H9 (cell line): ENCODE results near the gene SLC22A3. TPM values are rescaled to one million over a fixed set of nuclear protein-coding genes. Genes with fewer than 3 reads are reported as not detected.

Experiments used
- DNase-seq: peaks from one replicate; pipeline ENCODE4 v3.0.0-alpha.2; 2017
- H2AFZ ChIP-seq: one replicate; pipeline ENCODE4 v1.6.1; 2013; ENCODE audit warnings: mild to moderate bottlenecking, low read length, control low read depth, moderate library complexity
- H2AK5ac ChIP-seq: 2 replicates; pipeline ENCODE4 v1.6.1; 2013; ENCODE audit warnings: low read length, control low read depth, mixed read lengths; ENCODE audit not compliant: insufficient read length
- H2BK120ac ChIP-seq: one replicate; pipeline ENCODE4 v1.6.1; 2013; ENCODE audit warnings: low read depth, mild to moderate bottlenecking, low read length, control low read depth, inconsistent platforms; ENCODE audit not compliant: poor library complexity, severe bottlenecking
- H2BK12ac ChIP-seq: 2 replicates; pipeline ENCODE4 v1.6.1; 2013; ENCODE audit warnings: low read length, control low read depth, mixed read lengths, low read depth; ENCODE audit not compliant: insufficient read length
- H2BK15ac ChIP-seq: 2 replicates; pipeline ENCODE4 v1.6.1; 2013; ENCODE audit warnings: low read depth, low read length, control low read depth
- H2BK20ac ChIP-seq: one replicate; pipeline ENCODE4 v1.6.1; 2013; ENCODE audit warnings: low read depth, mild to moderate bottlenecking, low read length, control low read depth, inconsistent platforms; ENCODE audit not compliant: poor library complexity, severe bottlenecking
- H2BK5ac ChIP-seq: 2 replicates; pipeline ENCODE4 v1.6.1; 2013; ENCODE audit warnings: low read length, control low read depth, mixed read lengths; ENCODE audit not compliant: insufficient read length
- H3K14ac ChIP-seq: 2 replicates; pipeline ENCODE4 v1.6.1; 2013; ENCODE audit warnings: low read length, control low read depth; ENCODE audit not compliant: insufficient read depth
- H3K18ac ChIP-seq: 2 replicates; pipeline ENCODE4 v1.6.1; 2013; ENCODE audit warnings: low read depth, mild to moderate bottlenecking, mixed read lengths, low read length, control low read depth; ENCODE audit not compliant: insufficient read length
- H3K23ac ChIP-seq: 2 replicates; pipeline ENCODE4 v1.6.1; 2013; ENCODE audit warnings: low read length, control low read depth, mixed read lengths, low read depth; ENCODE audit not compliant: insufficient read length
- H3K23me2 ChIP-seq: 2 replicates; pipeline ENCODE4 v1.6.1; 2013; ENCODE audit warnings: low read depth, mild to moderate bottlenecking, mixed read lengths, low read length, control low read depth; ENCODE audit not compliant: insufficient read length, poor library complexity, severe bottlenecking
- H3K27ac ChIP-seq: 2 replicates; pipeline ENCODE4 v1.5.1; 2013; ENCODE audit warnings: low read length, control low read depth, mixed read lengths, low read depth; ENCODE audit not compliant: insufficient read length
- H3K27me3 ChIP-seq: 2 replicates; pipeline ENCODE4 v1.6.1; 2013; ENCODE audit warnings: low read length, control low read depth, inconsistent platforms; ENCODE audit not compliant: insufficient read depth
- H3K4ac ChIP-seq: 2 replicates; pipeline ENCODE4 v1.6.1; 2013; ENCODE audit warnings: low read depth, mild to moderate bottlenecking, control low read depth, inconsistent platforms, low read length, moderate library complexity
- H3K4me1 ChIP-seq: 2 replicates; pipeline ENCODE4 v1.6.1; 2013; ENCODE audit warnings: low read length, control low read depth, inconsistent platforms; ENCODE audit not compliant: insufficient read depth
- H3K4me2 ChIP-seq: 2 replicates; pipeline ENCODE4 v1.6.1; 2013; ENCODE audit warnings: low read length, control low read depth, mixed read lengths; ENCODE audit not compliant: insufficient read length, insufficient read depth
- H3K56ac ChIP-seq: 2 replicates; pipeline ENCODE4 v1.6.1; 2013; ENCODE audit warnings: low read depth, mild to moderate bottlenecking, mixed read lengths, low read length, control low read depth; ENCODE audit not compliant: insufficient read length
- H3K79me1 ChIP-seq: 2 replicates; pipeline ENCODE4 v1.6.1; 2013; ENCODE audit warnings: low read depth, mild to moderate bottlenecking, moderate library complexity, low read length, control low read depth, inconsistent platforms; ENCODE audit not compliant: insufficient read depth, poor library complexity, severe bottlenecking
- H3K79me2 ChIP-seq: 2 replicates; pipeline ENCODE4 v1.6.1; 2013; ENCODE audit warnings: low read length, control low read depth, inconsistent platforms; ENCODE audit not compliant: insufficient read depth
- H3K9ac ChIP-seq: 2 replicates; pipeline ENCODE4 v1.6.1; 2013; ENCODE audit warnings: low read length, control low read depth, mixed read lengths; ENCODE audit not compliant: insufficient read length; ENCODE audit errors: extremely low read depth
- H3K9me3 ChIP-seq: one replicate; pipeline ENCODE4 v1.6.1; 2013; ENCODE audit warnings: low read depth, low read length, inconsistent platforms; ENCODE audit not compliant: control insufficient read depth
- H3T11ph ChIP-seq: one replicate; pipeline ENCODE4 v1.6.1; 2013; ENCODE audit warnings: mild to moderate bottlenecking, low read length, control low read depth, inconsistent platforms
- H4K20me1 ChIP-seq: one replicate; pipeline ENCODE4 v1.6.1; 2013; ENCODE audit not compliant: control insufficient read depth, insufficient read length, insufficient read depth
- H4K5ac ChIP-seq: 2 replicates; pipeline ENCODE4 v1.6.1; 2013; ENCODE audit warnings: low read depth, mild to moderate bottlenecking, mixed read lengths, low read length, control low read depth; ENCODE audit not compliant: insufficient read length
- H4K8ac ChIP-seq: replicated peaks from 2 replicates; pipeline ENCODE4 v1.6.1; 2013; ENCODE audit warnings: low read length, control low read depth, mixed read lengths, low read depth; ENCODE audit not compliant: insufficient read length
- H4K91ac ChIP-seq: 2 replicates; pipeline ENCODE4 v1.6.1; 2013; ENCODE audit warnings: low read depth, mild to moderate bottlenecking, moderate library complexity, mixed read lengths, low read length, control low read depth; ENCODE audit not compliant: insufficient read length
- H3K27ac Mint-ChIP-seq, 3 experiments: 2 replicates in 2 of 3; 3 replicates in 1 of 3; pipeline ENCODE4 v1.8.0; 2020 to 2021; ENCODE audit warnings: mixed read lengths in 3 of 3, mild to moderate bottlenecking in 1 of 3, moderate library complexity in 1 of 3
- H3K27me3 Mint-ChIP-seq: 2 replicates; pipeline ENCODE4 v1.8.0; 2021; ENCODE audit warnings: low read depth, mild to moderate bottlenecking, moderate library complexity, mixed read lengths
- H3K36me3 Mint-ChIP-seq, 3 experiments: 2 replicates in 2 of 3; 3 replicates in 1 of 3; pipeline ENCODE4 v1.8.0; 2020 to 2021; ENCODE audit warnings: low read depth in 3 of 3, mixed read lengths in 3 of 3; ENCODE audit not compliant: insufficient read depth in 1 of 3
- H3K4me1 Mint-ChIP-seq, 2 experiments: 2 replicates each; pipeline ENCODE4 v1.8.0; 2020; ENCODE audit warnings: mixed read lengths in 2 of 2
- H3K4me3 Mint-ChIP-seq, 2 experiments: 2 replicates in 1 of 2; 3 replicates in 1 of 2; pipeline ENCODE4 v1.8.0; 2020 to 2021; ENCODE audit warnings: mild to moderate bottlenecking in 2 of 2, mixed read lengths in 2 of 2, moderate library complexity in 1 of 2
- H3K9me3 Mint-ChIP-seq, 2 experiments: 2 replicates in 1 of 2; 3 replicates in 1 of 2; pipeline ENCODE4 v1.8.0; 2020; ENCODE audit warnings: mild to moderate bottlenecking in 2 of 2, mixed read lengths in 2 of 2, moderate library complexity in 1 of 2
- WGBS: extraction: QIAGEN DNeasy Blood & Tissue Kit; methylation state at CpG from one replicate; pipeline ENCODE4 v1.1.7; 2013; ENCODE audit warnings: missing lambda C conversion rate, low lambda C conversion rate, mixed read lengths; ENCODE audit not compliant: insufficient read length; ENCODE audit errors: extremely low coverage; 5-methylcytosine and 5-hydroxymethylcytosine counted together
- total RNA-seq: library from RNA; stranded (reverse); gene quantifications from 2 replicates; pipeline ENCODE4 v1.2.1, GENCODE V29; 2021
- TF ChIP-seq, protein P1 (sequence below): fragments of 200-600 bp; sonication (generic); conservative IDR thresholded peaks from 3 replicates; pipeline ENCODE4 v1.8.0; 2021; ENCODE audit warnings: antibody characterized with exemption, mild to moderate bottlenecking

The SLC22A3 gene
- total RNA-seq, 1 experiment from 2014 or later: 2.7 TPM

DNA sequence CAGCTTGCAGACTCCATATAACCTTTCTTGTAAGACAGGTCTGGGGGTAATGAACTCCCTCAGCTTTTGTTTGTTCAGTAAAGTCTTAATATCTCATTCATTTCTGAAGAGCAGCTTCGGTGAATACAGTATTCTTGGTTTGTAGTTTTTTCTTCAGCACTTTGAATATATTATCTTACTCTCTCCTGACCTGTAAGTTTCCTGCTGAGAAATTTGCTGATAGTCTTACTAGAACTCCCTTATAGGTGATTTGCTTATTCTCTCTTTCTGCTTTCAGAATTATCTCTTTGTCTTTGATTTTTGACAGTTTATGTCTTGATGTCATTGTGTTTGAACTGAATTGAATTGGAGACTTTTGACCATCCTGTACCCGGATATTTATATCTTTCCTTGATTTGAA, 35.3 kb upstream of the SLC22A3 start:
- no CpG with 5 or more reads among the region's 2 CpGs for WGBS
- no peak overlapping the region for H2BK5ac ChIP-seq
- no peak overlapping the region for H2BK15ac ChIP-seq
- H3K9me3 Mint-ChIP-seq: peaks cover 39 to 42% of the 10 kb centered on the region in 2 experiments
- H3K4me1 ChIP-seq: no peaks in the 10 kb centered on the region
- no peak overlapping the region for H3K27ac Mint-ChIP-seq
- H3T11ph ChIP-seq: no peak overlapping the region
- no peaks in the 10 kb centered on the region for H3K79me1 ChIP-seq
- H2AK5ac ChIP-seq: no peak overlapping the region
- no peak overlapping the region for H3K23ac ChIP-seq
- no peak overlapping the region for H3K4me3 Mint-ChIP-seq
- no peak overlapping the region for H3K56ac ChIP-seq
- DNase-seq: no peak
- no peak overlapping the region for H3K4me2 ChIP-seq
- H3K18ac ChIP-seq: no peak overlapping the region
- no peaks in the 10 kb centered on the region for H3K27me3 Mint-ChIP-seq
- H2BK20ac ChIP-seq: no peak overlapping the region
- H2AFZ ChIP-seq: no peak overlapping the region
- H3K23me2 ChIP-seq: no peaks in the 10 kb centered on the region
- H3K27ac ChIP-seq: no peak overlapping the region
- no peak overlapping the region for H2BK12ac ChIP-seq
- no peaks in the 10 kb centered on the region for H3K4me1 Mint-ChIP-seq
- no peaks in the 10 kb centered on the region for H4K20me1 ChIP-seq
- no peak overlapping the region for H3K9ac ChIP-seq
- no peak overlapping the region for H3K14ac ChIP-seq
- TF ChIP-seq, protein P1, sequence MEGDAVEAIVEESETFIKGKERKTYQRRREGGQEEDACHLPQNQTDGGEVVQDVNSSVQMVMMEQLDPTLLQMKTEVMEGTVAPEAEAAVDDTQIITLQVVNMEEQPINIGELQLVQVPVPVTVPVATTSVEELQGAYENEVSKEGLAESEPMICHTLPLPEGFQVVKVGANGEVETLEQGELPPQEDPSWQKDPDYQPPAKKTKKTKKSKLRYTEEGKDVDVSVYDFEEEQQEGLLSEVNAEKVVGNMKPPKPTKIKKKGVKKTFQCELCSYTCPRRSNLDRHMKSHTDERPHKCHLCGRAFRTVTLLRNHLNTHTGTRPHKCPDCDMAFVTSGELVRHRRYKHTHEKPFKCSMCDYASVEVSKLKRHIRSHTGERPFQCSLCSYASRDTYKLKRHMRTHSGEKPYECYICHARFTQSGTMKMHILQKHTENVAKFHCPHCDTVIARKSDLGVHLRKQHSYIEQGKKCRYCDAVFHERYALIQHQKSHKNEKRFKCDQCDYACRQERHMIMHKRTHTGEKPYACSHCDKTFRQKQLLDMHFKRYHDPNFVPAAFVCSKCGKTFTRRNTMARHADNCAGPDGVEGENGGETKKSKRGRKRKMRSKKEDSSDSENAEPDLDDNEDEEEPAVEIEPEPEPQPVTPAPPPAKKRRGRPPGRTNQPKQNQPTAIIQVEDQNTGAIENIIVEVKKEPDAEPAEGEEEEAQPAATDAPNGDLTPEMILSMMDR: no peak
- H4K91ac ChIP-seq: no peak overlapping the region
- H2BK120ac ChIP-seq: no peak overlapping the region
- no peak overlapping the region for H3K4ac ChIP-seq
- peaks cover 17 to 30% (median 28%) of the 10 kb centered on the region in 3 experiments; a peak in 6 of 7 replicates for H3K36me3 Mint-ChIP-seq
- H3K27me3 ChIP-seq: no peaks in the 10 kb centered on the region
- H3K9me3 ChIP-seq: no peaks in the 10 kb centered on the region
- H4K5ac ChIP-seq: no peak overlapping the region
- H3K79me2 ChIP-seq: no peaks in the 10 kb centered on the region
- H4K8ac ChIP-seq: no peak overlapping the region
